NCI-H2171 (cell line): Measurements from ENCODE around the gene RNF217.

Experiments used
- DNase-seq: peaks from one replicate; lab custom pipeline; 2025; lab: John Stamatoyannopoulos, UW

RNF217 gene

GRCh38 chr6:125099211-125100073 lies 137.2 kb downstream of the RNF217 start:
- DNase-seq = peak; percentile 60

GRCh38 chr6:125100074-125100652 lies 137.9 kb downstream of the RNF217 start:
- no peak for DNase-seq

- DNase-seq = no peak
Measured at GRCh38 chr6:125101128-125101527, 138.9 kb downstream of the RNF217 start.

- DNase-seq = no peak
Measured at GRCh38 chr6:125101631-125102030, 139.4 kb downstream of the RNF217 start.

GRCh38 chr6:125102411-125102810 lies 140.2 kb downstream of the RNF217 start:
- no peak for DNase-seq

- DNase-seq = no peak
Measured at GRCh38 chr6:125102891-125103290, 140.7 kb downstream of the RNF217 start.

- no peak for DNase-seq
Measured at GRCh38 chr6:125104425-125104824, 142.2 kb downstream of the RNF217 start.

GRCh38 chr6:125107048-125107447 lies 144.8 kb downstream of the RNF217 start:
- no peak for DNase-seq

- DNase-seq = no peak
Measured at GRCh38 chr6:125107896-125108295, 145.7 kb downstream of the RNF217 start.

- no peak for DNase-seq
Measured at GRCh38 chr6:125110056-125110455, 147.8 kb downstream of the RNF217 start.

- no peak for DNase-seq
Measured at GRCh38 chr6:125111219-125111983, 149.2 kb downstream of the RNF217 start.

GRCh38 chr6:125112934-125113333 lies 150.7 kb downstream of the RNF217 start:
- no peak for DNase-seq

- DNase-seq = peak; percentile 50
Measured at GRCh38 chr6:125114248-125114858, 152.1 kb downstream of the RNF217 start.

GRCh38 chr6:125116170-125116569 lies 153.9 kb downstream of the RNF217 start:
- DNase-seq = no peak

- DNase-seq = no peak
Measured at GRCh38 chr6:125116710-125117109, 154.5 kb downstream of the RNF217 start.

GRCh38 chr6:125117818-125118217 lies 155.6 kb downstream of the RNF217 start:
- DNase-seq = no peak

- no peak for DNase-seq
Measured at GRCh38 chr6:125120054-125120590, 157.9 kb downstream of the RNF217 start.

- DNase-seq = no peak
Measured at GRCh38 chr6:125121894-125122293, 159.7 kb downstream of the RNF217 start.

- no peak for DNase-seq
Measured at GRCh38 chr6:125123051-125123450, 160.8 kb downstream of the RNF217 start.

- DNase-seq = no peak
Measured at GRCh38 chr6:125123468-125124048, 161.3 kb downstream of the RNF217 start.

- no peak for DNase-seq
Measured at GRCh38 chr6:125124049-125124669, 161.9 kb downstream of the RNF217 start.
